Measurements from ENCODE around the gene SDCBP2.

The SDCBP2 gene

GRCh38 chr20:1273366-1273765, 55.6 kb downstream of the SDCBP2 start:
- H3K27ac ChIP-seq = no peak overlapping the region
- no peak overlapping the region for H3K4me3 ChIP-seq (IDR thresholded peaks at IDR 0.05; ENCODE audit: insufficient read depth, low read depth, low read length)
- no peaks in the 10 kb centered on the region for H3K27me3 ChIP-seq (ENCODE audit: insufficient read depth, low read depth)
- no peaks in the 10 kb centered on the region for H3K36me3 ChIP-seq (ENCODE audit: insufficient read depth)
- no peak overlapping the region for H3K4me2 ChIP-seq
- H2AFZ ChIP-seq (ENCODE audit: low read depth) = no peak overlapping the region
- H4K20me1 ChIP-seq (ENCODE audit: insufficient read depth) = no peaks in the 10 kb centered on the region
- no peaks in the 10 kb centered on the region for H3K79me2 ChIP-seq (ENCODE audit: insufficient read depth, low read depth)
- H3K9ac ChIP-seq = no peak overlapping the region
- TF ChIP-seq CTCF (conservative IDR thresholded peaks at IDR 0.05; ENCODE audit: low read depth, low read length) = no peak
- no peaks in the 10 kb centered on the region for H3K4me1 ChIP-seq (ENCODE audit: low read depth, poor library complexity, severe bottlenecking)

GRCh38 chr20:1272368-1273100, 56.4 kb downstream of the SDCBP2 start:
- Histone ChIP-seq H3K27ac (no peak overlapping the region), H3K79me2 (ENCODE audit: insufficient read depth, low read depth) (no peaks in the 10 kb centered on the region), H3K9ac (no peak overlapping the region), H3K4me3 (IDR thresholded peaks at IDR 0.05; ENCODE audit: insufficient read depth, low read depth, low read length) (no peak overlapping the region), H4K20me1 (ENCODE audit: insufficient read depth) (no peaks in the 10 kb centered on the region), H3K27me3 (ENCODE audit: insufficient read depth, low read depth) (no peaks in the 10 kb centered on the region), H2AFZ (ENCODE audit: low read depth) (no peak overlapping the region), H3K4me2 (no peak overlapping the region), H3K4me1 (ENCODE audit: low read depth, poor library complexity, severe bottlenecking) (no peaks in the 10 kb centered on the region), H3K36me3 (ENCODE audit: insufficient read depth) (no peaks in the 10 kb centered on the region)
- no peak for TF ChIP-seq CTCF (conservative IDR thresholded peaks at IDR 0.05; ENCODE audit: low read depth, low read length)

GRCh38 chr20:1269850-1270249, 59.1 kb downstream of the SDCBP2 start:
- no peak overlapping the region for H2AFZ ChIP-seq (ENCODE audit: low read depth)
- no peaks in the 10 kb centered on the region for H3K36me3 ChIP-seq (ENCODE audit: insufficient read depth)
- H3K27me3 ChIP-seq (ENCODE audit: insufficient read depth, low read depth) = no peaks in the 10 kb centered on the region
- peaks cover 10% of the 10 kb centered on the region for H3K4me1 ChIP-seq (ENCODE audit: low read depth, poor library complexity, severe bottlenecking)
- H3K9ac ChIP-seq = no peak overlapping the region
- no peak for TF ChIP-seq CTCF (conservative IDR thresholded peaks at IDR 0.05; ENCODE audit: low read depth, low read length)
- H3K27ac ChIP-seq = no peak overlapping the region
- H3K4me2 ChIP-seq = no peak overlapping the region
- no peak overlapping the region for H3K4me3 ChIP-seq (IDR thresholded peaks at IDR 0.05; ENCODE audit: insufficient read depth, low read depth, low read length)
- no peaks in the 10 kb centered on the region for H3K79me2 ChIP-seq (ENCODE audit: insufficient read depth, low read depth)
- H4K20me1 ChIP-seq (ENCODE audit: insufficient read depth) = no peaks in the 10 kb centered on the region

GRCh38 chr20:1269235-1269634, 59.7 kb downstream of the SDCBP2 start:
- Histone ChIP-seq H3K4me1 (ENCODE audit: low read depth, poor library complexity, severe bottlenecking) (peaks cover 11% of the 10 kb centered on the region), H2AFZ (ENCODE audit: low read depth) (no peak overlapping the region), H3K79me2 (ENCODE audit: insufficient read depth, low read depth) (no peaks in the 10 kb centered on the region), H3K9ac (no peak overlapping the region), H3K36me3 (ENCODE audit: insufficient read depth) (no peaks in the 10 kb centered on the region), H3K4me3 (IDR thresholded peaks at IDR 0.05; ENCODE audit: insufficient read depth, low read depth, low read length) (no peak overlapping the region), H4K20me1 (ENCODE audit: insufficient read depth) (no peaks in the 10 kb centered on the region), H3K27me3 (ENCODE audit: insufficient read depth, low read depth) (no peaks in the 10 kb centered on the region), H3K27ac (no peak overlapping the region), H3K4me2 (no peak overlapping the region)
- no peak for TF ChIP-seq CTCF (conservative IDR thresholded peaks at IDR 0.05; ENCODE audit: low read depth, low read length)
